HG02970 (cell line): ENCODE data around the gene KRTCAP3.
A peak's percentile ranks its signal among the peaks of the same experiment; 100 is the strongest.

Source experiments
- ATAC-seq: cut with Tn5 transposase; IDR thresholded peaks from one replicate; pipeline ENCODE4 v1.9.1; 2021; ENCODE audit warnings: mild to moderate bottlenecking, moderate library complexity, moderate number of reproducible peaks; ENCODE audit not compliant: unreplicated experiment, low FRiP score

Gene KRTCAP3

DNA sequence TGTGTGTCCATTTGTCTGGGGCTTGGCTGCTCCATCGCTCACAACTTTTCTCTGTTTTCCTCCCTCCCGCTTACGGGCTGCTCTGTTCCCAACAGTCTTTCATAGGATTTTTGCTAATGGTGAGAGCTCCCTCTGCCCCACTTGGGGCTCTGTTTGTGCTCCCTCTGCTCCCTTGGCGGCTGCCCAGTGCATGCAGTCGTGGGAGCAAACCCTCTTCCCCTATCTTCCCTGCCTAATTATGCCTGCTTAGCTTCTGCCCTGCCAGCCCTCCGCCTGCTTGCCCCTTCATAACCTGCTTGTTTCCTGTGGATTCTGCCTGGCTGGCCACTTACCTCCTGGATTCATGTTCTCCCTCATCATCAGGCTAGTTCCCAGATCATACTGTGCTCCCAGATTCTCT is 6.6 kb upstream of the KRTCAP3 start:
- ATAC-seq: no peak

DNA sequence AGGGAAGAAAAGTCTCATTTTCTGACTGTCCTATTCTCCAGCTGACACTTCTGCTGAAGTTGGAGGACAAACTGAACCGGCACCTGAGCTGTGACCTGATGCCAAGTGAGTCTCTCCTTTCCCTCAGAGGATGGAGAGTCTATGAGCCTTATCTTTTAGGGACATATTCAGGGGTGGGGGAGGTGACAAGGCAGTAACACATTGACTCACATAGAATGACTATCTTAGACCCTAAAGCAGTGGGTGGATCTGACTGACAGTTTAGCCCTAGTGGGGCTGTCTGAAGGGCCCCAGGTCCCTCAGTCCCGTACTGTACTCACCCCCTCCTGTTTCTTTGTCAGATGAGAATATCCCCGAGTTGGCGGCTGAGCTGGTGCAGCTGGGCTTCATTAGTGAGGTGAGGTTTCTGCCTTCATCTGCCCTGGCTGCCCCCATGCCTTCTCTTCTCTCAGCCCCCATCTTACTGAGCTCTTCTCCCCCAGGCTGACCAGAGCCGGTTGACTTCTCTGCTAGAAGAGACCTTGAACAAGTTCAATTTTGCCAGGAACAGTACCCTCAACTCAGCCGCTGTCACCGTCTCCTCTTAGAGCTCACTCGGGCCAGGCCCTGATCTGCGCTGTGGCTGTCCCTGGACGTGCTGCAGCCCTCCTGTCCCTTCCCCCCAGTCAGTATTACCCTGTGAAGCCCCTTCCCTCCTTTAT is 805 bp upstream of the KRTCAP3 start:
- ATAC-seq: no peak

DNA sequence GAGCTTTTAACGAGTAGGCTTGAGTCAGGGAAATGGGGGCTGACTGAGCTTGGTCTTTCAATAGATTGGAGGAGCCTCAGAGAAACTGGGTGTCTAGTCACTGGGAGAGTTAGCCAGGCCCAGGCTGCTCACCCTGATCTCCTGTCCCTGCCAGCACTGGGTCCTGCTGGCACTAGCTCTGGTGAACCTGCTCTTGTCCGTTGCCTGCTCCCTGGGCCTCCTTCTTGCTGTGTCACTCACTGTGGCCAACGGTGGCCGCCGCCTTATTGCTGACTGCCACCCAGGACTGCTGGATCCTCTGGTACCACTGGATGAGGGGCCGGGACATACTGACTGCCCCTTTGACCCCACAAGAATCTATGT is 720 bp downstream of the KRTCAP3 start:
- no peak for ATAC-seq

DNA sequence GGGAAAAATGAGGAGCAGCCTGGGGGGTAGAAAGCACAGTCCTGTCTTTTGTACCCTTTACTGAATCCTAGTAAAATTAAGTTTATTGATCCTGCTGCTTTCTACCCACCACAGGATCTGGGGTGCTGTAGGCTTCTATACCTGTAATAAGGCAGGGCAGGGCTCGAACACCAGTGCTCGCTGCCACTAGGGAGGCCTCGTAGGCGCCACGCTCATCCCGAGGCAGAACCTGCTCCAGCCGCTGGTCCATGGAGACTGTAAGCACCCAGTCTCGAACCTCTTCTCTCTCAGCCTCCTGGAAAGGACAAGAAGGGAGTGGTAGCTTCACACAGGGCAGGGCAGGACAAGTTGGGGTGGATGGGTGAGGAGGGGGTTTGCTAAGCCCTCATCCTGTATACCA is 3.0 kb downstream of the KRTCAP3 start:
- ATAC-seq: no peak

DNA sequence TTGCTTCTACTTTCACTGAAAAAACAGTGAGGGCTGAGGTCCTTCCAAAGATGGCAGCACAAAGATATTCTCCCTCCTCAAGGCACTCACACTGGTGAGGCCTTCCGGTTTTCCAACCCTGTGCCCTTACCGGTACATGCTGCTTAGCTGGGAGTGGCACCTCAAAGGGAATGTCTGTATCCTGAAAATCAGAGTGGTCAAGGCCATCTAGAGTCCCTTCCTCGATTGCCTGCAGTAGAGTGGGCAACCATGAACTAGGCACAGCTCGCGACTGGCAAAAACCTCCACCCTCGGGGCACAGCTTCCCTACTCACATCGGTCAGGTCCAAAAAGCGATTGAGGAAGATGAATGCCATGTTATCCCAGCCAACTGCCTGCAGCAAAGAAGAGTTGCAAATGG is 3.4 kb downstream of the KRTCAP3 start:
- no peak for ATAC-seq

DNA sequence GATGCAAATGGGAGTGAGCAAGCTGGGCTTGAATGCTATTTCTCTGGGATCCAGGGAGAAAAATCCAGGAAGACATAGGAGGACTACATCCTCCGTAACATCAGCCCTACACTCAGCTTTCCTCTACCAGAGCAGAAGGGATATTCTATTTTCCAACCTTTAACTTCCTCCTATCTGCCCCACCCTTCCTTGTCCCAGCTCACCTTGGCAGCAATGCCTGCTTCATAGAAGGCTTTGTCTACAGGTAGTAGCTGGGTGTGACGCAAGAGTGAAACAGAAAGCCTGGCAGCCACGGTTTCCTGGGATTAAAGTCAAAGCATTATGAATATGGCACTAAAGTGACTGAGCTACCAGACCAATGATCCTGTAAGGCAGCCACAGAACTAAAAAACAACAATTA is 3.9 kb downstream of the KRTCAP3 start:
- ATAC-seq: no peak

DNA sequence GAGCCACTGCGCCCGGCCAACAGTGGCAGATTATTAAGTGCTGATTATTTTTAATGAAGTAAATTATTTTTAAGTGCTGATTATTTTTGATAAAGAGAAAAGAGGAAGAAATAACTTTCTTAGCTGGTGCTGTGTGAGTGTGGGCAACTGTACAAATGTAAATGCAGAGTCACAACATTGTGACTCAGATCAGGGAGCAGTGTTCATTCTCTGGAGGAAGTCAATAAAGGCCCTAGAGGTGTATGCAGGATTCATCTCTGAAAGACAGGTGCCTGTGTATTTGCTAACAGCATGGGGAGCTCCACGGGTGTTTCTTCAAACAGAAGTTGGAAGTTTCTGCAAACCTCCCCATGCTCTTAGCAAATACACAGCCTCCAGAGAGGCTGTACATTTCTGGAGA is 6.2 kb downstream of the KRTCAP3 start:
- ATAC-seq: no peak

DNA sequence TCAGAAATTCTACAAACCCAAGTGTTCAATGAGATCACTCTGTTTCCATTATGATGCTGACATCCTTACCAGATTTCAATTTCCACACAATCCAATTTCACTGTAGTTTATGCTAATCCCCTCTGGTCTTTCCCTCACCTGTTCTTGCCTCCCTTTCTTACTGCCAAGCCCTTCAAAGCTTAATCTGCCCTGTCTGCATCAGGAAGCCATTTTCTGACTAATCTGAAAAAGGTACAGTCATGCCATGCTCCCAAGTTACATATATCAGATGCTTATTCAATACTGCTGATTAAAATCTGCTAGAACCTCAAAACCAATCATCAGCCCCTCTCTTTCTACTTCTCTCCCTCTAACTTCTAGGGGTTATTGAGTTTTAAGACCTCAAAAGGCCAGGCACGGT is 8.9 kb downstream of the KRTCAP3 start:
- ATAC-seq: no peak

DNA sequence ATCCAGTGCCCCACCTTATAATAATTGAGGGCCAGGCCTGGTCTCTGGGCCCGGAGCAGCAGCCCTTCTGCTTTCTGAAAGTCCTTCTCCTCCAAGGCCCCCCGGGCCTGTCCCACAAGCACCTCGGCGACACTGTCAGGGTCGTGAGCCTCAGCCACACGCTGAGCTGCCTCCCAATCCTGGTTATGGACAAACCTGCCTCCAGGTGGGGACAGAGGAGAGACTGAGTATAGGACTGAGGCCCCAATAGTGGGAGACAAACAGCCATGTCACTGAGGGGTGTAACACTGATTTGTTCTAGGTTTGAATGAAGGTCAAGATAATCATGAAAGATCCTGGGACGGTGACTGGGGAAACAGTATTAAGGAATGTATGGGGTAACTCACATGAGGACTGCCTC is 11.8 kb downstream of the KRTCAP3 start:
- no peak for ATAC-seq

DNA sequence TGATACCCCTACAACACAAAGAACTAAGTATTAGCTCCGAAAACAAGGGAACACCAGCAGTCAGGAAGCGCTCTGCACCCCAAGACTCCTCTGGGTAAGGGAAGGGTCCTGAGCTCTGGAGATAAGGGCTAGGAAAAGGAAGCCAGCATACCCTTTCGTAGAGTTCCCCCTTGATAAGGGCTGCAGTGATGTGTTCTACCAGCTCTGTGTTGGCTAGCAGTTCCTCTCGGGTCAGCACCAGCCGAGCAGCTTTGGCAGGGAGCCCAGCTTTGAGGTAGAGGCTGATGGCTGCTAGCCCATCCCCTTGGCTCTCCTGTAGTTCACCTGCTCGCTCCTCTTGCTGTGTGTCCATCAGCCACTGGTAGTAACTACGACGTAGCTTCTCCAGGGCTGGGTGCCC is 18.9 kb downstream of the KRTCAP3 start:
- ATAC-seq: no peak

DNA sequence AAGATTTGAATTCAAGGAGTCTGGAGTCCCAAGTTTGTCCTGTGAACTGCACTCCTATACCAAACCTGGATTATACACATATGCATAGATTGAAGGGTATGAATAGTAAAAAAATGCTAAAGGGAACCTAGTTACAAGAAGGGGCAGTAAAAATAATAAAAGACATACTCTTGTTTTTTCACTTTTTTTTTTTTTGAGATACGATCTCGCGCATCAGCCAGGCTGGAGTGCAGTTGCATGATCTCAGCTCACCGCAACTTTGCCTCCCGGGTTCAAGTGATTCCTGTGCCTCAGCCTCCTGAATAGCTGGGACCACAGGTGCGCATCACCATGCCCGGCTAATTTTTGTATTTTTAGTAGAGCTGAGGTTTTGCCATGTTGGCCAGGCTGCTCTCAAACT is 22.3 kb downstream of the KRTCAP3 start:
- ATAC-seq: no peak

DNA sequence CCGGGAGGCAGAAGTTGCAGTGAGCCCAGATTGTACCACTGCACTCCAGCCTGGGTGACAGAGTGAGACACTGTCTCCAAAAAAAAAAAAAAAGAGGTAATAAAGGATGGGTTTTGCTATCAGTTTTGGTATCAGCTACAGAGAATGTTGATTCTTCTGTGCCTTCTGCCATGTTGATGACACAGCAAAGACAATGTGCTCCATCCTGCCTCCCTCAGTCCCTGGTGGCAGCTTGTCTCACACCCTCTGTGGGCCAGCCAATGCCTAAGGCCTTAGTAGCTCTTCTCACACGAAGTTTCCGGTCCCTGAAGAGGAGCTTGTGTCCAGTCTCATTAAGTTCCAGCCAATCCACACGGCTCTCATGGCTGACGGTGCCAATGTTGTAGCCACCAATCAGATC is 29.8 kb downstream of the KRTCAP3 start:
- no peak for ATAC-seq

DNA sequence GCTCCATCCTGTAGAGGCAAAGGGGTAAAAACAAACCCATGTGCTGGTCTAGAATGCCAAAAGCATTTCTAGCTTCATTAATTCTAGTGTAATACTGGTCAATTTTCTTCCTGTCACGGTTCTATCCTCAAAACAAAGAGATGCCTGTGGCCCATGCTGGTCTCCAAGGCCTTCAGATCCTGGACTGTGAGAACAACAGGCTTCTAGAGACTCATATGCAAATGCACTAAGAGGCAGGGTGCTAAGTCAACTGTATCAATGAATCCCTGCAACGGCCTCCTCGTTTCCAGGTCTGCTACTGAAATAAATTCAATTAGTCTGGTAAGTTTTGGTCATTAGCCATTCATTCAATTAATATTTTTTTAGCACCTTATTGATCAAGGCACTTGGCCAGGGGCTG is 43.3 kb downstream of the KRTCAP3 start:
- ATAC-seq: no peak

DNA sequence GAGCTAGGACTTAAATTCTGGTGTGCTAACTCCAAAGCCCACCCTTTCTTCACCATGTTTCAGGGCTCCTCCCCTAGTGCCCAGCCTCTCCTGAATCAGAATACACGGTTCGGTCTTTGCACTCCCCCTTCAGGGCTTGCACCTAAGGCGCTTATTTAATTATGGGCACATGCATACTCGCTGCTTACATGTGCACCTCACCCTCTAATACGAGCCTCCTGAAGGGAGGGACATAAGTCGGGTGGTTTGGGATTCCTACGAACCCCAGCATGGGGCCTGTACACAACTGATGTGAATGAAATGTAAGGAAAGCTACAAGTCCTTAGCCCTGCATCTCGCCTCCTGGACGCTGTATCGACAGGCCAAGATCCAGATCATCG is 46.9 kb downstream of the KRTCAP3 start:
- ATAC-seq: no peak

DNA sequence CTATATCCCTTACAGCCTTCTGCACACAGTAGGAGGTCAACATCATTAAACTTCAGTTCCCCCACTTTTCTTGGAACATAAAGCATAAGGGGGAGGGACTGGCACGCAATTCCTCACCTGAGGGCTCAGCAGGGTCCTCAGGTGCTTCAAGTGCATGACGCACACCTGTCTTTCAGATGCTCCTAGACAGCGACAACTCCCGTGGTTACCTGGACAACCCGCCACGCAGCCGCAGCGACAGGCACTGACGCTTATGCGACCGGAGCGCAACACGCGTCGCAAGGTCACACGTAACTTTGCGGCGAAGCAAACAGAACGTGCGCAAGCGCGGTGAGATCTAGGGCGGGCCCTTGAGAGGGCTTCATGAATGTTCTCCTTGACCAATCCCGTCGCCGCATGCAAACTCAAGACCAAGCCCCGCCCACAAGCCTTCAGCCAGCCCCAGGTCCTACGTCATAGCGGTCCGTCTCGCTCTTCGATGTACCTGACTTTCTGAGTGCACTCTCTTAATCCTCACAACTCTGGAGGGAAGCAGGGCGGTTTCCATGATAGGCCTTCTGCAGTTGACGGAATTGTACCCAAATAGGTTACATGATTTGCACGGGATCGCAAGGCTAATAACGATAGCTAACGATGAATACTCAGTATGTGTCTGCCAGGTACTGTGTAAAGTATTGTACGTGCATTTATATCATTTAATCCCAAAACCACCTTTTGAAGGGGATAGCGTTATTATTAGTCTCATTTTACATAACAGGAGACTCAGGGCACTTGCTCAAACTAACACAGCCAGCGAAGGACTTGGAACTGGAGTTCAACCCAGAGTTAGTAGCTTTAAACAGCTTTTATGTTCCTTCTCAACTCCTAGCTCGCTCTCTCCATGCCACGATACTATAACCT is 47.6 kb downstream of the KRTCAP3 start, which contains the start of gene IFT172:
Gene IFT172 (minus strand): TSS at position 246 of the 900 bp plus-strand sequence. CDS start 90 bp downstream, at position 156.
- ATAC-seq: peak; percentile 94

DNA sequence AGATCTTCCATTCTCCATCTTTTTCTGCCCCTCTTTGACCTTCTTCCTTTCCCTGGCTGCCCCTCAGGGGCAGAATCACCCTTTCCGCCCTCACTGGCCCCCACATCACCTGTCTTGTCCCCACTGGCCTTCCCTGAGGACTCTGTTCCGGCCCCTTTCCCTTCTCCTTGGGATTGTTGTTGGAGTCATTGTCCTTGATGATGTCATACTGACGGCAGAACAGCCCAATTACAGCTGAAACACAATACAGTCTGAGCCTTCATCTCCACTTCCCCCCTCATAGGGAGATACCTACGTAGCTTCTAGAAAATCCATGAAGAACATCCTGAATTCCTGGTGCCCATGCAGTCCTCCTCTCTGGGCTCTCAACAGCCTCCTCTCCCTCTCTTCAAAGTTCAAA is 50.4 kb downstream of the KRTCAP3 start:
- ATAC-seq: no peak

DNA sequence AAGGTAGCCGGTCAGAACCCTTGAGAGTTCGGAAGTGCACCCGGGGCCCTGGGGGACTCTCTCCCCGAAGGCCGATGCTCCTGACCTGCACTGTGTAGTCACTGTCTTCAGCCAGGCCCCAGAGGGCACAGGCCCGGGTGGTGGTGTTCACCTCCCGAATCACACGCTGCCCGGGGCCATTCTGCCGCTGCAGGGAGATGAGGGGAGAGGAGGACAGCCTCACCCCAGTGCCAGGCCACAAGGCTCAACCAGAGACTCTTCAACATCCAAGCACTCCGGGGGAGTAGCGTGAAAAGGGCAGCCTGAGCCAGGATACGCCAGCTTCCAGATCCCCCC is 51.7 kb downstream of the KRTCAP3 start:
- ATAC-seq: no peak
